Spleen (tissue), 7 donors: Measurements from ENCODE around the gene RALY.

Experiments
- CTCF ChIP-seq, 11 experiments: fragments of 200-600 bp in 7 of 11; fragments of 450-650 bp in 4 of 11; sonication (generic) in 4 of 11; IDR thresholded peaks in 8 of 11; conservative IDR thresholded peaks in 3 of 11; 1 replicate in 7 of 11; 2 replicates in 4 of 11; pipeline versions ENCODE4 v1.4.0 to v1.8.0; 2016 to 2021; ENCODE audit warnings: antibody characterized with exemption in 11 of 11, inconsistent platforms in 4 of 11, mild to moderate bottlenecking in 1 of 11
- POLR2A ChIP-seq, 3 donors: fragments of 450-650 bp; IDR thresholded peaks; one replicate each; pipeline ENCODE4 v1.5.1; 2017; ENCODE audit warnings: antibody characterized with exemption in 3 of 3, mild to moderate bottlenecking in 1 of 3
- POLR2AphosphoS5 ChIP-seq, 3 donors: sonication (generic); formaldehyde crosslinking; IDR thresholded peaks; one replicate each; pipeline ENCODE4 v1.5.1; 2017; ENCODE audit warnings: antibody characterized with exemption in 3 of 3
- donor health status: DM: no; HTN: no; CAD: no; lungs with moderate emphysema.
- donor health status: DM: no; HTN: no; CAD: no.
- donor health status: DM: no; HTN: no; CAD: no.

- no peak for TF ChIP-seq CTCF (IDR thresholded peaks at IDR 0.05 in 8 of 11, conservative IDR thresholded peaks at IDR 0.05 in 3 of 11)
- no peak for TF ChIP-seq POLR2AphosphoS5 (IDR thresholded peaks at IDR 0.05)
- no peak for TF ChIP-seq POLR2A (IDR thresholded peaks at IDR 0.05)
Measured at GRCh38 chr20:34055290-34055689, 61.6 kb downstream of the RALY start.
